Activated CD4-positive, alpha-beta memory T cell treated with anti-CD3 and anti-CD28 coated beads, Interleukin-2, amount 10 ng/mL, durations not matched to agents 7 days and 5 days (primary cell): Measurements from ENCODE around the gene NID1. TPM values are rescaled to one million over a fixed set of nuclear protein-coding genes. Genes with fewer than 3 reads are reported as not detected.
"Not testable (repeated sequence)": the region's sequence is repeated elsewhere in the genome, so short reads cannot be mapped to it uniquely, and the experiment has no call there.

Source experiments
- CTCF ChIA-PET: fragments of 350-600 bp; sonication (Branson Sonifier 250); formaldehyde crosslinking; loops from one replicate; lab custom pipeline; 2021; ENCODE audit warnings: antibody characterized with exemption, inconsistent platforms; lab: Charles Lee
- POLR2A ChIA-PET: fragments of 350-600 bp; sonication (Branson Sonifier 250); formaldehyde crosslinking; loops from one replicate; lab custom pipeline; 2021; ENCODE audit warnings: antibody characterized with exemption; lab: Charles Lee
- DNase-seq: peaks from one replicate; pipeline ENCODE4 v3.0.0-alpha.2; 2020
- H3K27ac Mint-ChIP-seq: one replicate; pipeline ENCODE4 v1.8.0; 2021; ENCODE audit warnings: mild to moderate bottlenecking, mixed read lengths
- H3K27me3 Mint-ChIP-seq: one replicate; pipeline ENCODE4 v1.8.0; 2021; ENCODE audit warnings: mixed read lengths
- H3K36me3 Mint-ChIP-seq: one replicate; pipeline ENCODE4 v1.8.0; 2021; ENCODE audit warnings: low read depth, mixed read lengths
- H3K4me1 Mint-ChIP-seq: one replicate; pipeline ENCODE4 v1.8.0; 2021; ENCODE audit warnings: mixed read lengths
- H3K4me3 Mint-ChIP-seq: one replicate; pipeline ENCODE4 v1.8.0; 2021; ENCODE audit warnings: mild to moderate bottlenecking, mixed read lengths
- H3K9me3 Mint-ChIP-seq: one replicate; pipeline ENCODE4 v1.8.0; 2021; ENCODE audit warnings: mixed read lengths
- total RNA-seq, 2 experiments: library from RNA; stranded (reverse); gene quantifications; one replicate each; pipeline ENCODE4 v1.2.3, GENCODE V29; 2021

Gene NID1
- total RNA-seq, 2 experiments from 2014 or later: 0.45 TPM

GRCh38 chr1:235971571-235972310, 93.1 kb downstream of the NID1 start:
- H3K4me3 Mint-ChIP-seq: peak overlapping the region; percentile 47
- peak overlapping the region; percentile 68 for H3K27ac Mint-ChIP-seq
- H3K4me1 Mint-ChIP-seq: peaks cover 16% of the 10 kb centered on the region
- no peaks in the 10 kb centered on the region for H3K36me3 Mint-ChIP-seq
- peak; percentile 90 for DNase-seq
- H3K9me3 Mint-ChIP-seq: no peaks in the 10 kb centered on the region
- ChIA-PET POLR2A (interaction anchor here (0.5 to 2.5 kb wide), 11 partner anchors 13 to 467 kb away, joined by 3 to 29 read pairs (median 4); partner anchors contain the start of genes B3GALNT2 and LYST), CTCF (interaction anchor here (0.6 to 5.1 kb wide), 76 partner anchors 9 to 867 kb away, joined by 3 to 88 read pairs (median 5); partner anchors contain the start of genes B3GALNT2, LYST and NID1)
- H3K27me3 Mint-ChIP-seq: peaks cover 17% of the 10 kb centered on the region

- Mint-ChIP-seq H3K27me3 (peaks cover 19% of the 10 kb centered on the region), H3K4me3 (no peak overlapping the region), H3K4me1 (peaks cover 24% of the 10 kb centered on the region)
Measured at GRCh38 chr1:235971020-235971419, 93.9 kb downstream of the NID1 start.

GRCh38 chr1:235968831-235969230, 96.1 kb downstream of the NID1 start:
- Mint-ChIP-seq H3K36me3 (no peaks in the 10 kb centered on the region), H3K4me3 (no peak overlapping the region), H3K9me3 (peaks cover 3% of the 10 kb centered on the region), H3K4me1 (peaks cover 29% of the 10 kb centered on the region), H3K27me3 (peaks cover 33% of the 10 kb centered on the region), H3K27ac (no peak overlapping the region)
- DNase-seq: no peak
- CTCF ChIA-PET: interaction anchor here (0.6 to 2.0 kb wide), 3 partner anchors 18 to 184 kb away, joined by 3 to 8 read pairs (median 4); no protein-coding TSS in a partner anchor
- POLR2A ChIA-PET: interaction anchor here (1.6 kb wide), 1 partner anchor 102 kb away, joined by 6 read pairs; the partner anchor contains the start of gene LYST

More at GRCh38 chr1:235971020-235971419, 93.9 kb downstream of the NID1 start:
- Mint-ChIP-seq H3K36me3 (no peaks in the 10 kb centered on the region), H3K9me3 (no peaks in the 10 kb centered on the region), H3K27ac (no peak overlapping the region)
- CTCF ChIA-PET: interaction anchor here (0.6 to 5.1 kb wide), 53 partner anchors 8 to 866 kb away, joined by 3 to 88 read pairs (median 5); partner anchors contain the start of genes B3GALNT2 and LYST
- DNase-seq: no peak
- POLR2A ChIA-PET: interaction anchor here (0.6 to 2.5 kb wide), 8 partner anchors 28 to 466 kb away, joined by 3 to 29 read pairs (median 6); partner anchors contain the start of genes B3GALNT2 and LYST

GRCh38 chr1:235966134-235966533, 98.8 kb downstream of the NID1 start:
- H3K9me3 Mint-ChIP-seq, H3K27ac Mint-ChIP-seq, DNase-seq, H3K36me3 Mint-ChIP-seq, POLR2A ChIA-PET, CTCF ChIA-PET, H3K4me3 Mint-ChIP-seq: not testable (repeated sequence)
- Mint-ChIP-seq H3K4me1 (peaks cover 15% of the 10 kb centered on the region), H3K27me3 (peaks cover 41% of the 10 kb centered on the region)

- Mint-ChIP-seq H3K9me3 (peaks cover 3% of the 10 kb centered on the region), H3K27ac (no peak overlapping the region), H3K4me1 (peaks cover 4% of the 10 kb centered on the region), H3K27me3 (peaks cover 34% of the 10 kb centered on the region), H3K36me3 (peaks cover 3% of the 10 kb centered on the region), H3K4me3 (no peak overlapping the region)
- DNase-seq: no peak
- ChIA-PET CTCF (interaction anchor here (3.3 kb wide), 1 partner anchor 11 kb away, joined by 17 read pairs; no protein-coding TSS in a partner anchor), POLR2A (no interaction called here)
Measured at GRCh38 chr1:235960809-235961208, 104.1 kb downstream of the NID1 start.

- Mint-ChIP-seq H3K4me1 (peaks cover 23% of the 10 kb centered on the region), H3K36me3 (peaks cover 3% of the 10 kb centered on the region), H3K27me3 (peaks cover 12% of the 10 kb centered on the region), H3K27ac (no peak overlapping the region), H3K9me3 (no peaks in the 10 kb centered on the region), H3K4me3 (no peak overlapping the region)
- ChIA-PET CTCF (interaction anchor here (1.6 to 3.3 kb wide), 2 partner anchors 14 to 175 kb away, joined by 5 to 17 read pairs; no protein-coding TSS in a partner anchor), POLR2A (interaction anchor here (1.3 kb wide), 1 partner anchor 14 kb away, joined by 3 read pairs; no protein-coding TSS in a partner anchor)
- DNase-seq: no peak
Measured at GRCh38 chr1:235958021-235958420, 106.9 kb downstream of the NID1 start.

GRCh38 chr1:235955777-235956176, 109.1 kb downstream of the NID1 start:
- CTCF ChIA-PET: interaction anchor here (1.3 kb wide), 1 partner anchor 16 kb away, joined by 5 read pairs; no protein-coding TSS in a partner anchor
- Mint-ChIP-seq H3K4me1 (peaks cover 27% of the 10 kb centered on the region), H3K4me3 (no peak overlapping the region), H3K27ac (no peak overlapping the region), H3K27me3 (peaks cover 6% of the 10 kb centered on the region), H3K9me3 (no peaks in the 10 kb centered on the region), H3K36me3 (no peaks in the 10 kb centered on the region)
- no peak for DNase-seq
- POLR2A ChIA-PET: no interaction called here

GRCh38 chr1:235954306-235955283, 110.3 kb downstream of the NID1 start:
- POLR2A ChIA-PET: interaction anchor here (1.4 kb wide), 1 partner anchor 88 kb away, joined by 6 read pairs; the partner anchor contains the start of gene LYST
- no peak overlapping the region for H3K4me3 Mint-ChIP-seq
- H3K27me3 Mint-ChIP-seq: peaks cover 6% of the 10 kb centered on the region
- no peak overlapping the region for H3K27ac Mint-ChIP-seq
- no peaks in the 10 kb centered on the region for H3K36me3 Mint-ChIP-seq
- DNase-seq: peak; percentile 52
- no peaks in the 10 kb centered on the region for H3K9me3 Mint-ChIP-seq
- CTCF ChIA-PET: interaction anchor here (0.6 to 1.5 kb wide), 2 partner anchors 89 to 487 kb away, joined by 3 to 7 read pairs; no protein-coding TSS in a partner anchor
- peaks cover 27% of the 10 kb centered on the region for H3K4me1 Mint-ChIP-seq

GRCh38 chr1:235953801-235954200, 111.1 kb downstream of the NID1 start:
- peaks cover 27% of the 10 kb centered on the region for H3K4me1 Mint-ChIP-seq
- H3K9me3 Mint-ChIP-seq: no peaks in the 10 kb centered on the region
- H3K27me3 Mint-ChIP-seq: peaks cover 6% of the 10 kb centered on the region
- DNase-seq: no peak
- CTCF ChIA-PET: interaction anchor here (1.5 kb wide), 1 partner anchor 88 kb away, joined by 7 read pairs; no protein-coding TSS in a partner anchor
- H3K36me3 Mint-ChIP-seq: no peaks in the 10 kb centered on the region
- H3K27ac Mint-ChIP-seq: no peak overlapping the region
- POLR2A ChIA-PET: interaction anchor here (1.4 kb wide), 1 partner anchor 13 kb away, joined by 3 read pairs; no protein-coding TSS in a partner anchor
- H3K4me3 Mint-ChIP-seq: no peak overlapping the region

- no peak overlapping the region for H3K27ac Mint-ChIP-seq
- H3K4me1 Mint-ChIP-seq: peaks cover 27% of the 10 kb centered on the region
- DNase-seq: no peak
- peaks cover 6% of the 10 kb centered on the region for H3K27me3 Mint-ChIP-seq
- CTCF ChIA-PET: interaction anchor here (1.5 kb wide), 1 partner anchor 87 kb away, joined by 7 read pairs; no protein-coding TSS in a partner anchor
- H3K36me3 Mint-ChIP-seq: no peaks in the 10 kb centered on the region
- POLR2A ChIA-PET: interaction anchor here (1.4 kb wide), 1 partner anchor 12 kb away, joined by 3 read pairs; no protein-coding TSS in a partner anchor
- H3K9me3 Mint-ChIP-seq: no peaks in the 10 kb centered on the region
- H3K4me3 Mint-ChIP-seq: no peak overlapping the region
Measured at GRCh38 chr1:235952950-235953615, 111.8 kb downstream of the NID1 start.

- Mint-ChIP-seq H3K27me3 (peaks cover 3% of the 10 kb centered on the region), H3K27ac (no peak overlapping the region), H3K9me3 (no peaks in the 10 kb centered on the region), H3K36me3 (no peaks in the 10 kb centered on the region), H3K4me1 (peaks cover 28% of the 10 kb centered on the region), H3K4me3 (no peak overlapping the region)
- CTCF ChIA-PET: interaction anchor here (0.6 to 1.9 kb wide), 5 partner anchors 9 to 891 kb away, joined by 3 to 6 read pairs (median 3); no protein-coding TSS in a partner anchor
- POLR2A ChIA-PET: no interaction called here
- DNase-seq: no peak
Measured at GRCh38 chr1:235951661-235952060, 113.2 kb downstream of the NID1 start.
